NCI-H2227 (cell line): ENCODE data around the gene PRMT5.
"Not testable (repeated sequence)": the region's sequence is repeated elsewhere in the genome, so short reads cannot be mapped to it uniquely, and the experiment has no call there.

Experiments
- DNase-seq: peaks from one replicate; lab custom pipeline; 2025; ENCODE audit not compliant: unreplicated experiment; lab: John Stamatoyannopoulos, UW

The PRMT5 gene

DNA sequence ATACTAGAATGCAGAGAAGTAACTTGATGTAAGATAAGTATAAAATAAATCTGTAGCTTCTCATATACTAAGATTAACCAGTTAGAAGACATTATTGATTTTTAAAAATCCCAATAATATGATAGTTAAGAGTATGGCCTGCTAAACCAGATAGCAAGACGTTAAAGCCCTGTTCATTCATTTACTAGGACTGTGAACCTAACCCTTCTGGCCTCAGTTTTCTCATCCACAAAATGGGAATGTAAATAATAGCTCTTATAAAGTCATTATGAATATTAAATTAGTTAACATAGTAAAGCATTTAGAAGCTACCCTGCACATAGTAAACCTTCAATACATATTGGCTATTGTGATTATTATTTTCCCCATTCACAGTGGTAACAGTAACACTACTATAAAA lies 6.0 kb upstream of the PRMT5 start:
- DNase-seq = no peak

DNA sequence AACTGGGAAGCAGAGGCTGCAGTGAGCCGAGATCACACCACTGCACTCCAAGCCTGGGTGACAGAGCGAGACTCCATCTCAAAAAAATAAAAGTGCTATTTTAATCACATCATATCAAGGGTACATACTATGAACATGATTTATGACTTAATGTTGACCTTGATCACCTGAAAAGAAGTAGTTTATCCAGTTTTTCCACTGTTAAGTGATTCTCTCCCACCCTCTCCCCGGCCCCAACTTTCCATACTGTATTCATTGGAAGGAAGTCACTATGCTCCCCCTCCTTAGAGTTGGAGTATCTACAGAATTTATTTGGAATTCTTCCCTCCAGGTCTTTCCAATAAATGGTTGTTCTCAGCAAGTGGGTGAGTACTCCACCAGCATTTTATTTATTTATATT lies 3.0 kb upstream of the PRMT5 start:
- DNase-seq = no peak

DNA sequence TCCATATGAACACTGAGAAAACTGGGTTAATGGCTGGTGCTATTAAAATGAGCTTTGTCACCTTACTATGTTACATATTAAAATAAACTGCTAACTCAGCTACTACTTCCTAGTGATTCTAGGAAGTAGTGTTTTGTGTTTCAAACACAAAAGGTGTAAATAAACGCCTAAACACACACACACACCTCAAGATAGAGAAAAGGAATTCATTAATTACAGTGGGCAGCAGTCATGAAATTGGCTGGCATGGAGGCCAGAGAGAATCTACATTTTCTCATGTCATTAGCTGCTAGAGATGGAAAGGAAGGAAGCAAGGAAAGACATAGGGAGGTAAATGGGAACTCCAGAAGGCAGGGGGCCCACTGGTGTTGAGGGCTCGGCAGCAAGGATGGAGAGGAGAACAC lies 787 bp upstream of the PRMT5 start:
- no peak for DNase-seq

DNA sequence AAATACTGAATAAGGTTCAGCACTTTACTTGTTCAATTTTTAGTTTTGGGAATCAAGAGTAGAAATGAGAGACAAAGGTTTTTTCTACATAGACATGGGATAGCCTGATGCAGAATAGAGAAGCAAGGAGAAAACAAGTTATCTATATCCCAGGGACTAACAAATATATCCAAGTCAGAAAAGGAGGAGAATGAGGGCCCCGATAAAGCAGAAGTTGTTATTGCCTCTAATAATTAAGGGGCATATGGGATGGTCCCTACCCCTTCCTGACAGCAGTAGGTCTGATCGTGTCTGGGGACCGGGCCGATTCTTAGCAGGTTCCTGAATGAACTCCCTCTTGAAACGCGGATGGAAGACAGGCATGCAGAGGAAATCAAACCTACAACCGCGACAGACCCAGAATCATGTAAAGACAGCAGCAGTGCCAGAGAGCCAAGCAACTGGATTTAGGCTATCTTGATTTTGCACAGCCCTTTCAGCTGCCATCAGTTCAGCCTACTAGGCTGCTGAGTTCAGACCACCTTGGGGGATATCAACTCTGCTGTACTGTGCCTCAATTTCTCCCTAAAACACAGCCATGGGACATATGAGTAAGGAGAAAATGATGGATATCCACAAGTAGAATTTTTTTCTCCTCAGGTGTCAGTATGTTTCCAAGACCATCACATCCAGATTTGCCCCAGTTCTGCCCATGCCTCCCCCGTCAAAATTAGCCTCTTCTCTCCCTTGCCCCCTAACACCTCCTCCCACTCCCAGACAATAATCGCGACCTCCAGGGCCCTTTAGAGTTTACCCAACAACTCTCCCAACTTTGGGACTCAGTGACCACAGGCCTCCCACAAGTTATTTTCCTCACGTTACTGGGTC lies 706 bp downstream of the PRMT5 start:
- DNase-seq = no peak

DNA sequence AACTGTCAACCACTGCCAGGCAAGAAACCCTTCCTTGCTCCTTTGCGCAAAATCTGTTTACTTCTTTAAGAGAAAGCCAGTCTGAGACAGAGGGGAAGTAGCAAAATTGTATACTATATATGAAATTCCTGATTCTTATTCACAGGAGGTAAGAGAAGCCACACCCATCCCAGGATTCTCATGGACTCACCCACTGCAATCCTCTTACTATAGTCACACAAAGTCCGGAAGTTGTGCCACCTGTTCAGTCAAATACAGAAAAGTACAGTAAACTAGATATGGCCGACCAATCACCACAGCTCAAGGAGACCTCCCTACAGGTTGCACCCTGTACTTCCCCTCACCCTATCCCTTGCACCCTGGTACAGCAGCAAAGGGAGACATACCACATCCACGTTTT lies 2.9 kb downstream of the PRMT5 start:
- DNase-seq = no peak

DNA sequence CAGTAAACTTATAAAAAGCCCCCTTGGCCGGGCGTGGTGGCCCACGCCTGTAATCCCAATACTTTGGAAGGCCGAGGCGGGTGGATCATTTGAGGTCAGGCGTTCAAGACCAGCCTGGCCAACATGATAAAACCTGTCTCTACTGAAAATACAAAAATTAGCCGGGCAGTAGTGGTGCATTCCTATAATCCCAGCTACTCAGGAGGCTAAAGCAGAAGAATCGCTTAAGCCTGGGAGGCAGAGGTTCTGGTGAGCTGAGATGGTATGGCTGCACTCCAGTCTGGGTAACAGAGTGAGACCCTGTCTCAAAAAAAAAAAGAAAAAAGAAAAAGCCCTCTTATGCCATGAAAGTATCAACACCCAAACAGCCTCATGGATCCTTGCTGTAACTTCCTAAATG lies 3.7 kb downstream of the PRMT5 start:
- no peak for DNase-seq

DNA sequence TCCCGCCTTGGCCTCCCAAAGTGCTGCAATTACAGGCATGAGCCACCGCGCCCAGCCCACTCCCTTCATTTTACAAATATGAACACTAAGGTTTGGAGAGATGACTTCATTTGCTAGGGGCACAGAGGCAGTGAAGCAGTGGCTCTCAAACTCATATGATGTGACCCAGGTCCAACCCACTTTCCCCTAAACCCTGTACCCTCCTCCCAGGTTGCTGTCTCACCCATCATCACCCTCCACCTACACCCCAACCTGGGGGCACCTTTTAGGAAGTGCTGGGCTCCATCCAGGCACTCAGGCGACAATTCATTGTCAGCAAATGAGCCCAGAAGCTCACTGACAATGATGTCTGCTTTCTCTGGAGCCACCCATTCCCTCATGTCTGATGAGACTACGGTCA lies 5.4 kb downstream of the PRMT5 start:
- no peak for DNase-seq

DNA sequence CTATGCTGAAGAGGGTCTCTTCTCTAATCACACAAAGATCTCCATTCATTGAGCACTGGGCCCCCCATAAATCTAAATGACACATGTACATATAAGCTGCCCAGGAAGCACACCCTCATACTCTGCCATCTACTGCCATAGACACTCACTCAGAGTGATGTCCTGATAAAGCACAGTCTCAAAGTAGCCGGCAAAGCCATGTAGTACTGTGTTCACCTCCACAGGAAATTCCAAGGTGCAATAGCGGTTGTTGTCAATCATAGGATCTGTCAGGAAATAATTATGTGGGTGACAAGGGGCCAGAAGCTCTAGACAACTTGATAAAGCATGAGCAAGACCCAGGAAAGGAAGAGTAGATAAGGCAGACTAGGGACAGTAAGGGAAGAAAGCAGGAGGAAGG lies 6.9 kb downstream of the PRMT5 start:
- DNase-seq = no peak

DNA sequence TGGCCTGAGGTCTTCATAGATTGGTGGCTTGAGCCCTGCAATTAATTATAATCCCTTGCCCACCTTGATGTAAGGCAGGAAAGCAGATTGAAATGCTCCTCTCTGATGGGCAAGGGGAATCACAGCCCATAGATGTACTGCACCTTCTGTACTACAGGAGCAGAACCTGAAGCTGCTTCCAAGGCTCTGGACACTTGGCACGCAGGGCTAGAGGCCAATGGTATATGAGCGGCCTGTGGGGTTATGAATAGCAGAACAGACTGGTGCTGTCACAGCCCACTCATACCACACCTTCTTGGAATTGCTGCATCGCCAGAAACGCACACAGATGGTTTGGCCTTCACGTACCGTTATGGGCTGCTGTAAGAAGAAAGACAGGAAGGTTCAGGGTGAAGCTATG lies 8.5 kb downstream of the PRMT5 start:
- no peak for DNase-seq

DNA sequence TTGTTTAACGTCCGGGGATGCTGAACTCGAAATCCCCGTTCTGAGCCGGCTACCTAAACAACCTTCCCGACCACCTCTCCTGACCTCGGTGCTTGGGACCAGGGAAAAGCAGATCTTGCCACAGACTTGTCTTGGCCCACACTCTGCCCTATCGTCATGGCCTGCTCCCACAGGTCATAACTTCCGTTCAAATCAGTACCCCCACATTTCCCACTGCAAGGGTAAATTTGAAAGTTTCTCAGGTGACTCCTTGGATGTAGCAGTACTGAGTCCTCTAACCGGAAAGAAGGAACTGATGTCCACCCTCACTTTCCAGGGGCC lies 9.6 kb downstream of the PRMT5 start:
- no peak for DNase-seq

DNA sequence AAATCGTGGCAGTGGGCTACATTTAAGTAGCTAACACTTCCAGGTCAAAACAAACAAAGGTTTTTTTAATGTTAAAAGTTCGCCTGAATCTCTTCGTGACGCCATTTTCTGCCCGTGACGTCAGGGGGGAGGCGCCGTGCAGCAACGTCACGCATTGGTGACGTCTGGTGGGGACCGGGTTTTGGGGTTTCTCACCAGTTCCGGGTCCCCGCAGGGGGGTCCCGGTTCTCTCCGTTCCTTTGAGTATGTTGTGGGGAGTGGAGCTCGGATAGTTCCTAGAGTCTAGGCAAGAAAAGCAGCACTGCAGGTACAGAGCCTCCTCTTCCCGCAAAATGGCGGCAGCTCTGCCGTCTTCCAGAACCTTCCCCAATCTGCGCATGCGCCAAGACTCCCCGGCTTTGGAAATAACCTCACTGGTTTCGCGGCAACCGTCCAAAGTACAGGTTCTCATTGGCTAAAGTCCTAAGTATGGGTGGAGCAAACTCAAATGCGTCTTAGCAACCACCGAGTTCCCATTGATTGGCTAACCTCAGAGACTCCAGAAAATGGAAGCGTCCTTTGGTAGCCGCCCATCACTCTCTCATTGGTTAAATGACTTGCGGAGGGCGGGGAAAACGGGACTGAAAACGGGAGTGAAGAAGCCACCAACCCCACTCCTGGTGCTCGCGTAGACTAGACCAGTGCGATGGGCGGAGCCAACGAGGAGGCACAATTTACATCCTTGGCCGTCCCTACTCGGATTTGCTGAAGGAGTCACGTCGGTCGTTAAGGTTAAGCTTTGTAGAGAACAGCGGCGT lies 10.2 kb downstream of the PRMT5 start, which contains the start of gene RBM23:
Gene RBM23, minus strand, starts transcription at position 346 of the 797 bp plus-strand sequence.
- peak; percentile 99 for DNase-seq

DNA sequence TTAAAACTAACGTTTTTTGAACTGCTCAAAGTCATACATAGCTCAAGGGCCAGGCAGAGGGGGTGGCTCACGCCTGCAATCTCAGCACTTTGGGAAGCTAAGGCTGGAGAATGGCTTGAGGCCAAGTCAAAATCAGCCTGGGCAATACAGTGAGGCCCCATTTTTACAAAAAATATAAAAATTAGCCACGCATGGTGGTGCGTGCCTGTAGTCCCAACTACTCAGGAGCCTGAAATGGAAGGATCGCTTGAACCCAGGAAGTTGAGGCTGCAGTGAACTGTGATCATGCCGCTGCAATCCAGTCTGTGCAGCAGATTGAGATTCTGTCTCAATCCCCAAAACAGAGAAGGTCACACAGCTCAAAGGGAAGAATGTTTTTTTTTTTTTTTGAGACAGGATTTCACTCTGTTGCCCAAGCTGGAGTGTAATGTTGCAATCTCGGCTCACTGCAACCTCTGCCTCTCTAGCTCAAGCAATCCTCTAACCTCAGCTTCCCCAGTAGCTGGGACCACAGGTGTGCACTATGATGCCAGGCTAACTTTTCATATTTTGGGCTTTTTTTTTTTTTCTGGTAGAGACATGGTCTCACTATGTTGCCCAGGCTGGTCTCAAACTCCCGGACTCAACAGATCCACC lies 13.2 kb downstream of the PRMT5 start:
- DNase-seq = no peak

DNA sequence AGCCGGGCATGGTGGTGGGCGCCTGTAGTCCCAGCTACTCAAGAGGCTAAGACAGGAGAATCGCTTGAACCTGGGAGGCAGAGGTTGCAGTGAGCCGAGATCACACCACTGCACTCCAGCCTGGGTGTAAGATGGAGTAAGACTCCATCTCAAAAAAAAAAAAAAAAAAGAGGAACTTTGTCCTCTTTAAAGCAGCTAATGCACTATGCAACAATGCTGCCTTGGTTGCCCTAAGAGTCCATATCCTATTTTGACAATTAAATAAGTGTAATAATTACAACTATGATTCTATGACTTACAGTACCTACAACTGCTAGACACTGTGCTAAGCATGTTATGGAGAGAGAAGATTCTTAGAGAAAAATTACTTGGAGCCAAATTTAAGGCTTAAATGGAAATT lies 14.3 kb downstream of the PRMT5 start:
- not testable (repeated sequence) for DNase-seq

DNA sequence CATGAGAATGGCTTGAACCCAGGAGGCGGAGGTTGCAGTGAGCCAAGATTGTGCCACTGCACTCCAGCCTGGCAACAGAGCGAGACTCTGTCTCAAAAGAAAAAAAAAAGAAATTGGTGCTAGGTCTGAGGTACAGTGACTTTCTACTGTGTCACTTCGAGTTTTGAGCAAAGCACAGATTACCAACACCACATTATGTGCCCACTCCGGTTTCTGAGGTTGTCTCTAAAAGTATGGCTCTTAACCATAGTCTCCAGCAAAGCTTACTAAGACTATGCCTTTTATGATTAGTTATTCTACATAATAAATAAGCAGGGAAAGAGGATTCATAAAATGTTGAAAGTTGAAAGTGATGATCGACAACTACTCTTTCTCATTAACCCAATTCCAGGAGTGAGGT lies 18.3 kb downstream of the PRMT5 start:
- no peak for DNase-seq

DNA sequence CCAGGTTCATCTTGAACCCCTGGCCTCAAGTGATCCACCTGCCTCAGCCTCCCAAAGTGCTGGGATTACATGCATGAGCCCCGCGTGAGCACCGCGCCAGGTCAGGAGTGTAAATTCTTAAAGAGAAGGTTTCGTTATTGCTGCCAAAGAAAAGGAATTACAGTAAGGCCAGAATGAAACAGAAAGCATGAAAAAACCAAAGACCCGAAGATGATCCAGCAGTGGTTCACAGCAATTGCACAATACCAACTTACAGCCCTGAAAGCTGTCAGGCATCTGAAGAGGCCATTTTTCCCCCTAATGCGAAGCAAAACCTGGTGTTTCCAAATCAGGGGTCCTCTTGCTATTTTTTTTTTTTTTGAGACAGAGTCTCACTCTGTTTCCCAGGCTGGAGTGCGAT lies 20.6 kb downstream of the PRMT5 start:
- DNase-seq = no peak

DNA sequence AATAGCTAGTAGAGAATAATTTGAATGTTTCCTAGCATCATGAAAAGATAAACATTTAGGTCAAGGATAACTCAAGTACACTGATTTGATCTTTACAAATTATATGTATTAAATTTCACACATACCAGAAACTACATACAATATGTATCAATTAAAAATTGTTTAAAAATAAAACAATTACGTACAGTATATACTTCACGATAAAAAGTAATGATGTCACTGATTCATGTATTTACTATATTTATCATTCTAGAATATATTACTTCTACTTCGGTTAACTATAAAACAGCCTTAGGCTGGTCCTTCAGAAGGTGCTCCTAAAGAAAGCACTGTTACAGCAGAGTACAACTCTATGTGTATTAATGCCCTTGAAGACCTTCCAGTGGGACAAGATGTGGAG lies 21.7 kb downstream of the PRMT5 start:
- no peak for DNase-seq

DNA sequence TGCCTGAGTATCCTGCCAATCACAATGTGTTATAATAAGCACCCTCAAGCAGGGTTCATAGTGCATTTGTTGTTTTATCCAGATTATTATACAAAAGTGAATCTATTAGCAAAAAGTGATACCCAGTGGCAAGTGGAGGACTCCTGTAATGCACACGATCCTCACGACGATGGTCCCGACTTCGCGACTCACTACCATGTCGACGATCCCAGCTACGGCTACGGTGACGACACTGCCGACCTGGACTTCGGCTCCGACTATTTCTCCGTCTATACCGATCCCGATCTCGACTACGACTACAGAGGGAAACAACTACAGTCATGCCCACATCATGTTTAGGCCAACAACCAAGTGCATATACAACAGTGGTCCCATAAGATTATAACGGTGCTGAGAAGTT lies 23.1 kb downstream of the PRMT5 start:
- no peak for DNase-seq

DNA sequence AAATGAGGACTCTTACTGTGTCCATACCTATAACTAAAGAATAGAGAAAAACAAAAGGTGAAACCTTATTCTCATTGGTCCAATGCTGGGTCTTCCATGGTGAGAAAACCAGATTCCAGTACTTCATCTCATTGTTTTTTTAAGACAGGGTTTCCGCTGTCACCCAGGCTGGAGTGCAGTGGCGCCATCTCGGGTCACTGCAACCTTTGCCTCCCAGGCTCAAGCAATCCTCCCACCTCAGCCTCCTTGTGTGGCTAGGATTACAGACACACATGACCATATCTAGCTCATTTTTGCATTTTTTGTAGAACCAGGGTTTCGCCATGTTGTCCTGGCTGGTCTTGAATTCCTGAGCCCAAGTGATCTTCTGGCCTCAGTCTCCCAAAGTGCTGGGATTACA lies 23.5 kb downstream of the PRMT5 start:
- DNase-seq = no peak

DNA sequence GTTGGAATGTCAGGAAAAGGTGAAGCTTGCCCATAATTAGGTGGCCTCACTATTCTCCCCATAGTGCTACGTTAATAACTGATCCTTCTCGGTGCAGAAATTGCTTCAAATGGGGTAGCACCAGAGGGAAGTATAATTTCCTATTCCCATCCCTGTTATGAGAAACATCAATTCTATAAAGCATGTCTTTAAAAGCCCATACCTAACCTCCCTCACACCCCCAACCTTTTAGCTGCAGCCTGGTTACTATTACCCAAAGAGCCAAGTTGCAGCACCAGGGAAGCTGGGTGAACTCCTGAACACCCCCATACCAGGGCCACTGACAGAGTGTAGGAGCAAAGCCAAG lies 25.5 kb downstream of the PRMT5 start:
- DNase-seq = no peak

DNA sequence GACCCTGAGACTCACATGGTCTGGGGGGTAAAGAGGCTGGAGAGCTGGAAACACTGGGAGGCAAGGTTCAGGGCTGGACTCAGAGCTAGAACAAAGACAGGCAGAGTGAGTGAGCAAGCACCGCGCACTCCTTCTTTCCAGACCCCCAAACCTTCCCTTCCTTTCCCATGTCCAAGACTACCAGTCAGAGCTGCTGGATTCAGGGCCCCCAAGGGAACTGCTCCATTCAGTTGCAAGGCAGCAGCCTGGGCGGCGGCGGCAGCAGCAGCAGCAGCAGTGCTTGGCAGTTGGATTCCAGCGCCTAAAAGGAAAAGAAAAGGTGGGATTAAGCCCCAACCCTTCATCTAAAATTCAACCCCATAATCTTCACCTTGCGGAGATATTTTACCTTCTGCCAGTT lies 27.4 kb downstream of the PRMT5 start:
- DNase-seq = no peak

DNA sequence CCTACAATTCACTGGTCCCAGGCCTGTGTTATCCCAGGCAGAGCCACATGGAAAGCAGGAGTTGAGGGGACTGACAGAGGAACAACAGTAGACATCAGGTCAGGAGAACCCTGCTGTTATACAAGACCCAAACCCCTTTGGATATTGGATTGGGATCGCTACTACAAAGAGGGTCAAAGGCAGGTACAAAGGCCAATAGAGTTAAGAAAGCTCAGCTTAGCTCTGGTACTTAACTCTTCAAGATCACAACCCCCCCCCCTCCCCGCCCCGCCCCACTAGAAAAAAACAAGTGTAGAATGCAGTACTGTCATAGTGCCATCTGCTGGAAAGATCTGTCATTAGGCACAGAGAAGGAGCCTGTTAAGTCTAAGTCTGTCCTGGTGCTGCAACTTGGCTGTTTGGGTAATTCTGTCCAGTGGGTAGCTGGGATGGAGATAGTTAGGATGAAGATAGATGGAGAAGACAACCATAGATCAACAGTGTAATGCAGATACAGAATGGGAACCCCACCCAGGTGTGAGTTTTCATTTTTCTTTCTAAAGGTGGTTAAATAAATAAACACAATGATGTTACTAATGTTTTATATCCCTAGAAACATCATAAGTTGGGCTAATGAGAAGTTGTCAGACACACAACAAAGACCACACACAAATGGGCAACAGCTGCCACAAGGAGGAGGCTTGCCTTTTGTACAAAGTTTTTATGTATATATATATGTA lies 28.9 kb downstream of the PRMT5 start:
- DNase-seq = peak; percentile 68
